ENCODE measurements around the gene TAP2. TPM values are rescaled to one million over a fixed set of nuclear protein-coding genes. Genes with fewer than 3 reads are reported as not detected.

Gene TAP2
- polyA plus RNA-seq, 1 of the 3 experiments (the other 2 are of a cell fraction), result 19.9 TPM

GRCh38 chr6:32854376-32855178 is 16.0 kb upstream of the TAP2 start:
- Histone ChIP-seq H3K4me2 (peak overlapping the region; percentile 99), H3K27ac (ENCODE audit: low read depth in 2 of 2, low read length in 1 of 2) (peak overlapping the region in 1 of 2 experiments; percentile 90; a peak in 1 of 4 replicates), H3K27me3 (ENCODE audit: insufficient read depth) (no peaks in the 10 kb centered on the region), H3K79me2 (ENCODE audit: insufficient read depth) (peaks cover 4% of the 10 kb centered on the region; the same call in 1 of the 2 replicates), H2AFZ (ENCODE audit: low read depth) (peak overlapping the region; percentile 86), H3F3A (replicated peaks; ENCODE audit: insufficient read depth) (peaks cover 8% of the 10 kb centered on the region), H3K4me1 (ENCODE audit: control insufficient read depth in 1 of 2, insufficient read depth in 2 of 2, low read depth in 1 of 2, low read length in 1 of 2) (peaks cover 0 to 14% of the 10 kb centered on the region in 2 experiments; a peak in 1 of 4 replicates), H3K9ac (peak overlapping the region; percentile 71), H3K9me3 (no peaks in the 10 kb centered on the region), H3K4me3 (ENCODE audit: low read depth in 2 of 2, low read length in 1 of 2) (peak overlapping the region; percentile 88 to 89), H3K36me3 (replicated peaks in 1 of 2; ENCODE audit: control insufficient read depth in 1 of 2, insufficient read depth in 2 of 2, low read length in 1 of 2) (peaks cover 5 to 7% of the 10 kb centered on the region in 2 experiments), H4K20me1 (ENCODE audit: insufficient read depth) (no peaks in the 10 kb centered on the region), H3K9me2 (no peaks in the 10 kb centered on the region)
- DNase-seq, result peak; percentile 30
- 24% methylated on average over 23 of the region's 24 CpGs for WGBS (ENCODE audit: low lambda C conversion rate)
- ChIA-PET CTCF (interaction anchor here (1.1 to 8.3 kb wide), 11 partner anchors 9 to 130 kb away, joined by 3 to 137 read pairs (median 7); partner anchors contain the start of genes PSMB8 and TAP2), POLR2A (interaction anchor here (1.5 kb wide), 1 partner anchor 117 kb away, joined by 4 read pairs; no protein-coding TSS in a partner anchor)
- TF ChIP-seq EP300 (IDR thresholded peaks at IDR 0.05; ENCODE audit: borderline replicate concordance in 1 of 2, low read depth in 1 of 2, low read length in 1 of 2) (no peak), JUND (IDR thresholded peaks at IDR 0.05) (no peak), TAF1 (IDR thresholded peaks at IDR 0.05; ENCODE audit: borderline replicate concordance, low read depth, low read length) (no peak), CTCF (IDR thresholded peaks at IDR 0.05) (no peak), FOXM1 (IDR thresholded peaks at IDR 0.05; ENCODE audit: low read depth) (no peak), EZH2phosphoT487 (IDR thresholded peaks at IDR 0.05; ENCODE audit: borderline replicate concordance, low read depth) (no peak), RFX5 (IDR thresholded peaks at IDR 0.05; ENCODE audit: low read length) (no peak)

- peak within 1 kb of the TSS; percentile 88 to 89 for H3K4me3 ChIP-seq (ENCODE audit: low read depth in 2 of 2, low read length in 1 of 2)
- H3K4me1 ChIP-seq (ENCODE audit: control insufficient read depth in 1 of 2, insufficient read depth in 2 of 2, low read depth in 1 of 2, low read length in 1 of 2), result peaks cover 0 to 14% of the 10 kb centered on the region in 2 experiments; a peak in 1 of 4 replicates
- no peaks in the 10 kb centered on the region for H4K20me1 ChIP-seq (ENCODE audit: insufficient read depth)
- WGBS (ENCODE audit: low lambda C conversion rate), result 1% methylated on average over 38 of the region's 68 CpGs
- ChIA-PET POLR2A (interaction anchor here (0.9 to 1.5 kb wide), 2 partner anchors 10 to 118 kb away, joined by 3 to 4 read pairs; no protein-coding TSS in a partner anchor), CTCF (interaction anchor here (0.8 to 8.3 kb wide), 11 partner anchors 10 to 395 kb away, joined by 3 to 137 read pairs (median 7); partner anchors contain the start of genes HLA-DMA, PSMB8 and TAP2)
- H3K79me2 ChIP-seq (ENCODE audit: insufficient read depth), result peaks cover 4% of the 10 kb centered on the region; the same call in 1 of the 2 replicates
- DNase-seq, result peak; percentile 87
- H3K27ac ChIP-seq (ENCODE audit: low read depth in 2 of 2, low read length in 1 of 2), result peak within 1 kb of the TSS; percentile 83 to 90
- no peaks in the 10 kb centered on the region for H3K9me3 ChIP-seq
- peak within 1 kb of the TSS; percentile 71 for H3K9ac ChIP-seq
- H3K9me2 ChIP-seq, result no peaks in the 10 kb centered on the region
- peaks cover 8% of the 10 kb centered on the region for H3F3A ChIP-seq (replicated peaks; ENCODE audit: insufficient read depth)
- H3K36me3 ChIP-seq (replicated peaks in 1 of 2; ENCODE audit: control insufficient read depth in 1 of 2, insufficient read depth in 2 of 2, low read length in 1 of 2), result peaks cover 3 to 7% of the 10 kb centered on the region in 2 experiments
- no peaks in the 10 kb centered on the region for H3K27me3 ChIP-seq (ENCODE audit: insufficient read depth)
- peak within 1 kb of the TSS; percentile 93 for H2AFZ ChIP-seq (ENCODE audit: low read depth)
- peak within 1 kb of the TSS; percentile 99 for H3K4me2 ChIP-seq
- TF ChIP-seq TCF12 (IDR thresholded peaks at IDR 0.05), result no peak
- TF ChIP-seq SMC3 (IDR thresholded peaks at IDR 0.05; ENCODE audit: low read depth, low read length), result peak; percentile 60
- no peak for TF ChIP-seq FOSL2 (IDR thresholded peaks at IDR 0.05; ENCODE audit: borderline replicate concordance, low read depth)
- no peak for TF ChIP-seq IRF3 (IDR thresholded peaks at IDR 0.05; ENCODE audit: low read depth, low read length)
- peak; percentile 17; the same call in 1 of the 2 replicates for TF ChIP-seq NRF1 (IDR thresholded peaks at IDR 0.05; ENCODE audit: low read depth, low read length)
- no peak for TF ChIP-seq FOXM1 (IDR thresholded peaks at IDR 0.05; ENCODE audit: low read depth)
- TF ChIP-seq MEF2A (IDR thresholded peaks at IDR 0.05; ENCODE audit: borderline replicate concordance, low read depth), result no peak
- TF ChIP-seq REST (IDR thresholded peaks at IDR 0.05; ENCODE audit: low read depth, low read length), result peak; percentile 90
- TF ChIP-seq RCOR1 (IDR thresholded peaks at IDR 0.05; ENCODE audit: low read length), result no peak
- no peak for TF ChIP-seq GABPA (IDR thresholded peaks at IDR 0.05; ENCODE audit: low read depth)
Observed at GRCh38 chr6:32853541-32854375, 15.2 kb upstream of the TAP2 start, which contains the start of the genes PSMB9 and TAP1. PSMB9 (plus strand) TSS chr6:32854192; CDS start chr6:32854230, 38 bp downstream. TAP1 (minus strand) TSS chr6:32853704; CDS start chr6:32853636, 68 bp downstream.
